CD14-positive monocyte (primary cell): ENCODE measurements around the gene TMEM201. TPM values are rescaled to one million over a fixed set of nuclear protein-coding genes. Genes with fewer than 3 reads are reported as not detected.

Source experiments
- DNase-seq, 3 donors: peaks; one replicate each; pipeline ENCODE4 v3.0.0-alpha.2; 2011 to 2022
- H2AFZ ChIP-seq: 2 replicates; pipeline ENCODE4 v1.6.0; 2012; ENCODE audit warnings: mild to moderate bottlenecking, low read depth, low read length, inconsistent platforms; ENCODE audit not compliant: insufficient read depth, poor library complexity, severe bottlenecking
- H3K27ac ChIP-seq, 2 donors: 1 replicate in 1 of 2; 2 replicates in 1 of 2; pipeline ENCODE4 v1.5.1; 2012 to 2013; ENCODE audit warnings: low read length in 2 of 2, control low read depth in 1 of 2, inconsistent platforms in 1 of 2, low read depth in 1 of 2, mild to moderate bottlenecking in 1 of 2
- H3K27me3 ChIP-seq, 2 donors: one replicate each; pipeline versions ENCODE4 v1.6.0 to v1.6.1; 2011 to 2013; ENCODE audit warnings: low read length in 2 of 2; ENCODE audit not compliant: control insufficient read depth in 2 of 2, insufficient read depth in 2 of 2
- H3K36me3 ChIP-seq, 2 donors: replicated peaks in 1 of 2; 1 replicate in 1 of 2; 2 replicates in 1 of 2; pipeline versions ENCODE4 v1.5.1 to v1.6.1; 2012 to 2013; ENCODE audit warnings: low read length in 2 of 2, control low read depth in 1 of 2, inconsistent platforms in 1 of 2, mild to moderate bottlenecking in 1 of 2; ENCODE audit not compliant: insufficient read depth in 2 of 2, control insufficient read depth in 1 of 2
- H3K4me1 ChIP-seq, 2 donors: 1 replicate in 1 of 2; 2 replicates in 1 of 2; pipeline versions ENCODE4 v1.5.1 to v1.6.1; 2012 to 2013; ENCODE audit warnings: low read length in 2 of 2, control low read depth in 1 of 2, inconsistent platforms in 1 of 2, mild to moderate bottlenecking in 1 of 2, moderate library complexity in 1 of 2; ENCODE audit not compliant: insufficient read depth in 2 of 2, control insufficient read depth in 1 of 2
- H3K4me2 ChIP-seq: replicated peaks from 2 replicates; pipeline ENCODE3; 2012; ENCODE audit warnings: low read length, moderate library complexity, mild to moderate bottlenecking; ENCODE audit not compliant: poor library complexity, severe bottlenecking; ENCODE audit errors: extremely low read depth
- H3K4me3 ChIP-seq, 3 experiments: fragments of 200-600 bp in 1 of 3; sonication (generic) in 1 of 3; replicated peaks in 1 of 3; 1 replicate in 2 of 3; 2 replicates in 1 of 3; pipeline ENCODE4 v1.5.1; 2011 to 2013; ENCODE audit warnings: low read length in 3 of 3, mild to moderate bottlenecking in 3 of 3, control low read depth in 2 of 3, low read depth in 2 of 3, inconsistent platforms in 1 of 3, moderate library complexity in 1 of 3
- H3K79me2 ChIP-seq: 2 replicates; pipeline ENCODE4 v1.6.0; 2012; ENCODE audit warnings: mild to moderate bottlenecking, control low read depth, inconsistent platforms, low read length, moderate library complexity; ENCODE audit not compliant: insufficient read depth
- H3K9ac ChIP-seq: 2 replicates; pipeline ENCODE4 v1.6.0; 2017; ENCODE audit warnings: low read length, mild to moderate bottlenecking; ENCODE audit not compliant: insufficient read depth, poor library complexity, severe bottlenecking
- H3K9me3 ChIP-seq, 2 donors: replicated peaks in 1 of 2; 1 replicate in 1 of 2; 2 replicates in 1 of 2; pipeline versions ENCODE4 v1.5.1 to v1.6.1; 2012 to 2013; ENCODE audit warnings: low read length in 2 of 2, control low read depth in 1 of 2; ENCODE audit not compliant: control insufficient read depth in 1 of 2, insufficient read depth in 1 of 2
- H4K20me1 ChIP-seq: 2 replicates; pipeline ENCODE4 v1.6.0; 2012; ENCODE audit warnings: mild to moderate bottlenecking, low read length, control low read depth, moderate library complexity; ENCODE audit not compliant: insufficient read depth
- H3K27ac Mint-ChIP-seq, 7 donors: one replicate each; pipeline ENCODE4 v1.8.0; 2020; ENCODE audit warnings: mild to moderate bottlenecking in 7 of 7, mixed read lengths in 7 of 7, moderate library complexity in 6 of 7, inconsistent platforms in 2 of 7
- H3K27me3 Mint-ChIP-seq, 3 donors: one replicate each; pipeline ENCODE4 v1.8.0; 2021 to 2022; ENCODE audit warnings: low read depth in 3 of 3, mild to moderate bottlenecking in 3 of 3, mixed read lengths in 3 of 3, moderate library complexity in 3 of 3, inconsistent platforms in 1 of 3
- H3K36me3 Mint-ChIP-seq, 2 donors: one replicate each; pipeline ENCODE4 v1.8.0; 2020; ENCODE audit warnings: mixed read lengths in 2 of 2, inconsistent platforms in 1 of 2, mild to moderate bottlenecking in 1 of 2
- H3K4me1 Mint-ChIP-seq: one replicate; pipeline ENCODE4 v1.8.0; 2020; ENCODE audit warnings: mild to moderate bottlenecking, mixed read lengths
- H3K4me3 Mint-ChIP-seq, 2 donors: one replicate each; pipeline ENCODE4 v1.8.0; 2020; ENCODE audit warnings: mild to moderate bottlenecking in 2 of 2, mixed read lengths in 2 of 2, moderate library complexity in 1 of 2
- H3K9me3 Mint-ChIP-seq, 7 donors: one replicate each; pipeline ENCODE4 v1.8.0; 2020 to 2022; ENCODE audit warnings: mixed read lengths in 7 of 7, mild to moderate bottlenecking in 6 of 7, moderate library complexity in 6 of 7, inconsistent platforms in 2 of 7
- WGBS: methylation state at CpG from one replicate; pipeline ENCODE4 v1.1.5; 2013; ENCODE audit warnings: missing lambda C conversion rate; ENCODE audit not compliant: insufficient coverage; 5-methylcytosine and 5-hydroxymethylcytosine counted together
- intact Hi-C, 2 donors: fragments of 100-400 bp; cut with micrococcal nuclease; formaldehyde crosslinking; loops; one replicate each; pipeline versions ENCODE4 v1.15.0 to v1.15.1; 2023
- polyA plus RNA-seq, 3 donors: library from polyadenylated mRNA; depleted of rRNA in 1 of 3; unstranded in 2 of 3; stranded (reverse) in 1 of 3; fragments of 300-500 nt in 2 of 3; fragments of >200 nt in 1 of 3; fragmentation: Illumina TruSeq in 2 of 3; gene quantifications; 1 replicate in 2 of 3; 2 replicates in 1 of 3; pipeline ENCODE4 v1.2.3, GENCODE V29; 2012 to 2021
- TF ChIP-seq, protein P1 (sequence below): fragments of 200-600 bp; IDR thresholded peaks from one replicate; pipeline ENCODE4 v1.8.0; 2022; ENCODE audit warnings: antibody characterized with exemption, mild to moderate bottlenecking

TMEM201 gene
- polyA plus RNA-seq, 3 donors = 0.37 to 3.7 (median 0.37) TPM

DNA sequence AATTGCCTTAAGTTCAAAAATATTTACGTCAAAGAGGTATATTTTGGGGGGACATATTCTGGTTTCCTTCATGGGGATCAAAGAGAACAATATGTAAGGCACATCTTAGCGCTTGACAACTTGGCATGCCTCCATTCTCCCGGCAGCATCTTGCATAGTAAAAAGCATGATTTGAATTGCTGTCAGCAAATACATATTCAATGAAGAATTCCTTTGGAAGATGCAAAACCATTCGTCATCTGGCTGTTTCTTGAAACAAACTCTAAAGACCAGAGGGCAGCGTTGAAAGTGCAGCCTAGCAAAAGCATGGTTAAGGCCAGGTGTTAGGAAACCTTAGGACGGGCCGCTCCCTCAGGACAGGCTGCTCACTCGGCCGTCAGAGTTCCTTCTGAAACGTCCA lies 59.5 kb downstream of the TMEM201 start:
- Histone ChIP-seq H3K4me3 (no peak overlapping the region), H3K27me3 (no peaks in the 10 kb centered on the region), H3K9me3 (no peaks in the 10 kb centered on the region), H3K4me1 (peaks cover 55 to 63% of the 10 kb centered on the region in 2 donors), H3K79me2 (peaks cover 56% of the 10 kb centered on the region), H4K20me1 (peaks cover 13% of the 10 kb centered on the region), H3K27ac (no peak overlapping the region), H2AFZ (no peak overlapping the region), H3K36me3 (no peaks in the 10 kb centered on the region), H3K9ac (no peak overlapping the region), H3K4me2 (no peak overlapping the region)
- WGBS = 94% methylated on average over 8 of the region's 10 CpGs
- Mint-ChIP-seq H3K4me1 (peaks cover 58% of the 10 kb centered on the region), H3K9me3 (no peaks in the 10 kb centered on the region), H3K27me3 (peaks cover 0 to 2% (median 0%) of the 10 kb centered on the region in 3 donors), H3K36me3 (no peaks in the 10 kb centered on the region), H3K4me3 (no peak overlapping the region), H3K27ac (no peak overlapping the region)
- no peak for DNase-seq
- TF ChIP-seq, protein P1, sequence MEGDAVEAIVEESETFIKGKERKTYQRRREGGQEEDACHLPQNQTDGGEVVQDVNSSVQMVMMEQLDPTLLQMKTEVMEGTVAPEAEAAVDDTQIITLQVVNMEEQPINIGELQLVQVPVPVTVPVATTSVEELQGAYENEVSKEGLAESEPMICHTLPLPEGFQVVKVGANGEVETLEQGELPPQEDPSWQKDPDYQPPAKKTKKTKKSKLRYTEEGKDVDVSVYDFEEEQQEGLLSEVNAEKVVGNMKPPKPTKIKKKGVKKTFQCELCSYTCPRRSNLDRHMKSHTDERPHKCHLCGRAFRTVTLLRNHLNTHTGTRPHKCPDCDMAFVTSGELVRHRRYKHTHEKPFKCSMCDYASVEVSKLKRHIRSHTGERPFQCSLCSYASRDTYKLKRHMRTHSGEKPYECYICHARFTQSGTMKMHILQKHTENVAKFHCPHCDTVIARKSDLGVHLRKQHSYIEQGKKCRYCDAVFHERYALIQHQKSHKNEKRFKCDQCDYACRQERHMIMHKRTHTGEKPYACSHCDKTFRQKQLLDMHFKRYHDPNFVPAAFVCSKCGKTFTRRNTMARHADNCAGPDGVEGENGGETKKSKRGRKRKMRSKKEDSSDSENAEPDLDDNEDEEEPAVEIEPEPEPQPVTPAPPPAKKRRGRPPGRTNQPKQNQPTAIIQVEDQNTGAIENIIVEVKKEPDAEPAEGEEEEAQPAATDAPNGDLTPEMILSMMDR = no peak
- intact Hi-C loops = no loop called here

DNA sequence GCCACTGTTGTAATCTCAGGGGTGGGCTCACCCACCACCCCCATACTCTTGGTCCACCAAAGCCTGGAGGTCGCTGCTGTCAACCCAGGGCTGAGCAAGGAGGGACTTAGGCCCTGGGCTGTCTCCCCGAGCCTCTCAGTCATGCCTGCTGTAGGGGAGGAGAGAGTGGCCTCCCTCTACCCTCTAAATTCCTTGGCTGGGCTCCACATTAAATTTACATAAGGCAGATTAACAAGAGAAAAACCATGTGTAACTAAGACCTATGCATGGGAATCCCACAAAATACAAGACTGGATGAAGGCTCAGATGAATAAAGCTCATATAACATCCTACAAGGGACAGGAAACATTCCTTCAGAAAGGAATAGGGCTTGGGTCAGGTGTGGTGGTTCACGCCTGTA lies 61.1 kb downstream of the TMEM201 start:
- no peak for DNase-seq
- H3K4me1 Mint-ChIP-seq = peaks cover 61% of the 10 kb centered on the region
- Histone ChIP-seq H3K9ac (no peak overlapping the region), H3K4me2 (no peak overlapping the region), H3K9me3 (no peaks in the 10 kb centered on the region), H3K4me3 (no peak overlapping the region), H2AFZ (no peak overlapping the region), H3K27ac (no peak overlapping the region), H3K79me2 (peaks cover 72% of the 10 kb centered on the region), H4K20me1 (peaks cover 29% of the 10 kb centered on the region), H3K36me3 (no peaks in the 10 kb centered on the region), H3K4me1 (peaks cover 55 to 63% of the 10 kb centered on the region in 2 donors), H3K27me3 (no peaks in the 10 kb centered on the region)
- no peaks in the 10 kb centered on the region for H3K36me3 Mint-ChIP-seq
- H3K27me3 Mint-ChIP-seq = peaks cover 0 to 2% (median 0%) of the 10 kb centered on the region in 3 donors
- no peaks in the 10 kb centered on the region for H3K9me3 Mint-ChIP-seq
- H3K27ac Mint-ChIP-seq = no peak overlapping the region
- no peak overlapping the region for H3K4me3 Mint-ChIP-seq
- TF ChIP-seq, protein P1 = no peak
- intact Hi-C loops = loop anchor here (5.0 kb wide), 2 partner anchors 38 to 68 kb away; no protein-coding TSS in a partner anchor
- WGBS = 100% methylated on average over 1 of the region's 3 CpGs
